SK-N-SH (cell line): ENCODE measurements around the gene TXNDC2. TPM values are rescaled to one million over a fixed set of nuclear protein-coding genes. Genes with fewer than 3 reads are reported as not detected.

ENCODE experiments used
- CTCF ChIA-PET: fragments of 300-600, 350-600 bp; formaldehyde crosslinking; extraction: SDS; loops from one replicate; lab custom pipeline; 2021; lab: Yijun Ruan, JAX
- POLR2A ChIA-PET: fragments of 350-600 bp; sonication (Branson Sonifier 250); formaldehyde crosslinking; extraction: SDS; loops from one replicate; lab custom pipeline; 2020; ENCODE audit warnings: antibody characterized with exemption, inconsistent platforms; lab: Yijun Ruan, JAX
- DNase-seq: peaks from one replicate; pipeline ENCODE4 v3.0.0; 2012
- H2AFZ ChIP-seq: fragments of 200-600 bp; sonication (generic); 2 replicates; pipeline ENCODE4 v1.8.1; 2016; ENCODE audit warnings: antibody characterized with exemption, mild to moderate bottlenecking, low read depth
- H3F3A ChIP-seq: fragments of 200-600 bp; sonication (generic); replicated peaks from 2 replicates; pipeline ENCODE3; 2016; ENCODE audit warnings: antibody characterized with exemption, mild to moderate bottlenecking; ENCODE audit not compliant: insufficient read depth
- H3K27ac ChIP-seq, 2 experiments: fragments of 200-500 bp in 1 of 2; fragments of 200-600 bp in 1 of 2; sonication (Bioruptor generic) in 1 of 2; sonication (generic), shearing (Covaris generic) in 1 of 2; 2 replicates each; pipeline versions ENCODE4 v1.5.1 to v1.6.1; 2014 to 2016; ENCODE audit warnings: low read depth in 2 of 2, inconsistent platforms in 1 of 2, low read length in 1 of 2, mild to moderate bottlenecking in 1 of 2, mixed read lengths in 1 of 2
- H3K27me3 ChIP-seq: fragments of 200-600 bp; sonication (generic), shearing (Covaris generic); 2 replicates; pipeline ENCODE4 v1.6.1; 2016; ENCODE audit warnings: mixed run types; ENCODE audit not compliant: insufficient read depth
- H3K36me3 ChIP-seq, 2 experiments: fragments of 200-500 bp in 1 of 2; fragments of 200-600 bp in 1 of 2; sonication (Bioruptor generic) in 1 of 2; sonication (generic) in 1 of 2; replicated peaks in 1 of 2; 2 replicates each; pipeline versions ENCODE3 to v1.5.1; 2014 to 2016; ENCODE audit warnings: low read length in 1 of 2, mild to moderate bottlenecking in 1 of 2; ENCODE audit not compliant: insufficient read depth in 2 of 2, control insufficient read depth in 1 of 2
- H3K4me1 ChIP-seq, 2 experiments: fragments of 200-500 bp in 1 of 2; fragments of 200-600 bp in 1 of 2; sonication (Bioruptor generic) in 1 of 2; sonication (generic), shearing (Covaris generic) in 1 of 2; 2 replicates each; pipeline versions ENCODE4 v1.5.1 to v1.6.1; 2014 to 2016; ENCODE audit warnings: low read depth in 1 of 2, low read length in 1 of 2, mixed run types in 1 of 2; ENCODE audit not compliant: insufficient read depth in 2 of 2, control insufficient read depth in 1 of 2
- H3K4me2 ChIP-seq: fragments of 200-600 bp; sonication (generic), shearing (Covaris generic); 2 replicates; pipeline ENCODE4 v1.6.1; 2017; ENCODE audit warnings: mixed run types
- H3K4me3 ChIP-seq, 2 experiments: fragments of 200-500 bp in 1 of 2; fragments of 200-600 bp in 1 of 2; sonication (Bioruptor generic) in 1 of 2; sonication (generic), shearing (Covaris generic) in 1 of 2; 2 replicates each; pipeline versions ENCODE4 v1.5.1 to v1.8.1; 2014 to 2016; ENCODE audit warnings: low read depth in 2 of 2, inconsistent platforms in 1 of 2, low read length in 1 of 2, mild to moderate bottlenecking in 1 of 2, mixed read lengths in 1 of 2, moderate library complexity in 1 of 2
- H3K79me2 ChIP-seq: fragments of 200-600 bp; sonication (generic); 2 replicates; pipeline ENCODE4 v1.8.1; 2017; ENCODE audit warnings: mild to moderate bottlenecking; ENCODE audit not compliant: insufficient read depth
- H3K9ac ChIP-seq: fragments of 200-600 bp; sonication (generic); 2 replicates; pipeline ENCODE4 v1.6.1; 2017; ENCODE audit warnings: mixed run types
- H3K9me2 ChIP-seq: fragments of 200-600 bp; sonication (generic); 2 replicates; pipeline ENCODE4 v1.6.1; 2017; ENCODE audit warnings: mixed run types
- H3K9me3 ChIP-seq: fragments of 200-600 bp; sonication (generic); 2 replicates; pipeline ENCODE4 v1.6.1; 2017; ENCODE audit warnings: mixed run types, mild to moderate bottlenecking, moderate library complexity
- H4K20me1 ChIP-seq: fragments of 200-600 bp; sonication (generic); 2 replicates; pipeline ENCODE4 v1.6.1; 2017; ENCODE audit warnings: mild to moderate bottlenecking, mixed run types; ENCODE audit not compliant: insufficient read depth
- CHD2 ChIP-seq: fragments of 150-350 bp; IDR thresholded peaks from 2 replicates; pipeline ENCODE4 v1.6.1; 2018; ENCODE audit warnings: low read length; ENCODE audit not compliant: partially characterized antibody
- ELF1 ChIP-seq: IDR thresholded peaks from 2 replicates; pipeline ENCODE4 v1.4.0; 2012
- EP300 ChIP-seq, 2 experiments: IDR thresholded peaks; 2 replicates each; pipeline versions ENCODE4 v1.4.0 to v1.6.1; 2012; ENCODE audit warnings: borderline replicate concordance in 1 of 2, low read depth in 1 of 2, low read length in 1 of 2
- EZH2phosphoT487 ChIP-seq: fragments of 200-600 bp; sonication (generic); IDR thresholded peaks from 2 replicates; pipeline ENCODE4 v1.6.1; 2017; ENCODE audit warnings: low read depth, mixed run types, mild to moderate bottlenecking, antibody characterized with exemption, moderate library complexity, borderline replicate concordance
- FOXJ3 ChIP-seq: sonication (generic); formaldehyde crosslinking; IDR thresholded peaks from 2 replicates; pipeline ENCODE4 v1.5.1; 2020; ENCODE audit warnings: mild to moderate bottlenecking, missing genetic modification reagents
- GABPA ChIP-seq: IDR thresholded peaks from 2 replicates; pipeline ENCODE4 v1.4.0; 2012; ENCODE audit warnings: low read depth, mild to moderate bottlenecking
- GATA2 ChIP-seq: sonication (generic); formaldehyde crosslinking; IDR thresholded peaks from 2 replicates; pipeline ENCODE4 v1.5.0; 2020; ENCODE audit warnings: mild to moderate bottlenecking, missing genetic modification reagents
- IRF3 ChIP-seq: fragments of 150-350 bp; IDR thresholded peaks from 2 replicates; pipeline ENCODE4 v1.6.1; 2016; ENCODE audit warnings: mild to moderate bottlenecking, low read depth, low read length
- JUND ChIP-seq: IDR thresholded peaks from 2 replicates; pipeline ENCODE4 v1.4.0; 2012
- MAX ChIP-seq: IDR thresholded peaks from 2 replicates; pipeline ENCODE4 v1.4.0; 2012; ENCODE audit warnings: low read depth
- MXI1 ChIP-seq: IDR thresholded peaks from 2 replicates; pipeline ENCODE4 v1.6.1; 2012; ENCODE audit warnings: mild to moderate bottlenecking, low read depth, low read length, improper control_type of control experiment
- NFIC ChIP-seq: IDR thresholded peaks from 2 replicates; pipeline ENCODE4 v1.4.0; 2012; ENCODE audit warnings: borderline replicate concordance
- NRF1 ChIP-seq: IDR thresholded peaks from 2 replicates; pipeline ENCODE4 v1.6.1; 2012; ENCODE audit warnings: low read depth, mild to moderate bottlenecking, low read length
- RCOR1 ChIP-seq: fragments of 150-350 bp; IDR thresholded peaks from 2 replicates; pipeline ENCODE4 v1.6.1; 2017; ENCODE audit warnings: antibody characterized with exemption, low read length
- RFX5 ChIP-seq: IDR thresholded peaks from 2 replicates; pipeline ENCODE4 v1.6.1; 2012; ENCODE audit warnings: mild to moderate bottlenecking, improper control_type of control experiment, low read length
- RXRA ChIP-seq: IDR thresholded peaks from 2 replicates; pipeline ENCODE4 v1.4.0; 2012; ENCODE audit warnings: low read depth, mild to moderate bottlenecking, borderline replicate concordance
- SIN3A ChIP-seq: IDR thresholded peaks from 2 replicates; pipeline ENCODE4 v1.6.1; 2012; ENCODE audit warnings: low read depth, mild to moderate bottlenecking, low read length, moderate library complexity, borderline replicate concordance
- SMC3 ChIP-seq: IDR thresholded peaks from 2 replicates; pipeline ENCODE4 v1.6.1; 2012; ENCODE audit warnings: low read depth, low read length, improper control_type of control experiment
- TEAD4 ChIP-seq: IDR thresholded peaks from 2 replicates; pipeline ENCODE4 v1.4.0; 2012; ENCODE audit warnings: mild to moderate bottlenecking, borderline replicate concordance; ENCODE audit not compliant: insufficient read depth
- USF2 ChIP-seq: fragments of 150-350 bp; IDR thresholded peaks from 2 replicates; pipeline ENCODE4 v1.6.1; 2017; ENCODE audit warnings: antibody characterized with exemption, low read length, low read depth, borderline replicate concordance
- WGBS: methylation state at CpG from one replicate; pipeline ENCODE4 v1.1.6; 2017; ENCODE audit warnings: low lambda C conversion rate; 5-methylcytosine and 5-hydroxymethylcytosine counted together
- polyA plus RNA-seq, 3 experiments: library from polyadenylated mRNA; depleted of rRNA; stranded (reverse); fragments of >200 nt; gene quantifications; 2 replicates each; pipeline ENCODE4 v1.2.3, GENCODE V29; 2012

TXNDC2 gene
- polyA plus RNA-seq, 1 of the 3 experiments (the other 2 are of a cell fraction): 0.07 TPM

- Histone ChIP-seq H3K27me3 (no peaks in the 10 kb centered on the region), H3K9me2 (no peaks in the 10 kb centered on the region), H3K9me3 (no peaks in the 10 kb centered on the region), H3K79me2 (peaks cover 16% of the 10 kb centered on the region), H3K4me3 (no peak overlapping the region), H3K4me2 (no peak overlapping the region), H3K9ac (no peak overlapping the region), H2AFZ (no peak overlapping the region), H4K20me1 (peaks cover 10% of the 10 kb centered on the region), H3K27ac (no peak overlapping the region), H3K4me1 (peaks cover 0 to 9% of the 10 kb centered on the region in 2 experiments; a peak in 2 of 4 replicates), H3F3A (peaks cover 7% of the 10 kb centered on the region), H3K36me3 (no peaks in the 10 kb centered on the region)
- 98% methylated on average over 2 of the region's 2 CpGs for WGBS
- TF ChIP-seq ELF1: no peak
- TF ChIP-seq SMC3: no peak
- TF ChIP-seq MAX: no peak
- no peak for TF ChIP-seq RFX5
- TF ChIP-seq JUND: no peak
- TF ChIP-seq NRF1: no peak
- TF ChIP-seq FOXJ3 (CRISPR knock-in tag): no peak
- TF ChIP-seq IRF3: no peak
- TF ChIP-seq RXRA: no peak
- TF ChIP-seq EP300 (IDR thresholded peaks at IDR 0.05; ENCODE audit: borderline replicate concordance in 1 of 2, low read depth in 1 of 2, low read length in 1 of 2): no peak
- TF ChIP-seq GATA2: no peak
- no peak for TF ChIP-seq EZH2phosphoT487
- TF ChIP-seq USF2: no peak
- TF ChIP-seq MXI1: no peak
- TF ChIP-seq NFIC: no peak
- TF ChIP-seq RCOR1: no peak
- no peak for TF ChIP-seq TEAD4
- no peak for TF ChIP-seq GABPA
- no peak for TF ChIP-seq SIN3A
- no peak for TF ChIP-seq CHD2
- no peak for DNase-seq
- POLR2A ChIA-PET: no interaction called here
- CTCF ChIA-PET: no interaction called here
Observed at GRCh38 chr18:9910661-9911060, 24.9 kb downstream of the TXNDC2 start.
